Measurements from ENCODE around the gene RNF115. TPM values are rescaled to one million over a fixed set of nuclear protein-coding genes. Genes with fewer than 3 reads are reported as not detected.
"Not testable (repeated sequence)": the region's sequence is repeated elsewhere in the genome, so short reads cannot be mapped to it uniquely, and the experiment has no call there.

RNF115 gene
- total RNA-seq, 1 experiment from 2014 or later = 17.5 TPM

DNA sequence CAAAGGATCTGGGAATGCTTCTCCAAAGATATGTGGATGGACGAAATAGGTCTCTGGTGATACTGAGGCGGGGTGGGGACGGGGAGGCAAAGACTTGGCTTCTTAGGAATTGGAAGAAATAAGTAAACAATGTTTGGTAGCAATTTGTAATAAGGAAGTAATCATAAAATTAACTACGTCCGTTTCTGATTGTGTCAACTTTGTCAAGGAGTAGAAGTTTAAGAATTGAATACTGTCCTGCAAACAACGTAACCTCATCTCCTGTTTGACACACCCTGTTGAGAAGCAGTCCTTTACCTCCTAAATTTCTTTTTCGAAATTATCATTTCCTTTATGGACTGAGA, 576 bp upstream of the RNF115 start:
- H3K4me3 ChIP-seq (ENCODE audit: low read depth, low read length) = peak overlapping the region; percentile 64
- no peaks in the 10 kb centered on the region for H3K36me3 ChIP-seq (ENCODE audit: control insufficient read depth, insufficient read depth, low read length)
- H3K27me3 ChIP-seq (replicated peaks; ENCODE audit: control insufficient read depth, insufficient read depth, low read length) = no peaks in the 10 kb centered on the region
- H3K4me1 Mint-ChIP-seq (ENCODE audit: low read depth, unreplicated experiment) = no peaks in the 10 kb centered on the region
- no peak for DNase-seq
- ChIA-PET CTCF (interaction anchor here (2.5 kb wide), 1 partner anchor 21 kb away, joined by 11 read pairs; the partner anchor contains the start of gene NUDT17), POLR2A (interaction anchor here (0.6 to 1.5 kb wide), 5 partner anchors 10 to 118 kb away, joined by 3 to 7 read pairs (median 4); partner anchors contain the start of genes PDZK1 and PIAS3)
- BruUV-seq (replicated peaks) = TSS peak; percentile 66
- H3K4me3 Mint-ChIP-seq (ENCODE audit: unreplicated experiment) = peak overlapping the region; percentile 98
- H3K9me3 ChIP-seq = no peaks in the 10 kb centered on the region
- TF ChIP-seq, protein P1, sequence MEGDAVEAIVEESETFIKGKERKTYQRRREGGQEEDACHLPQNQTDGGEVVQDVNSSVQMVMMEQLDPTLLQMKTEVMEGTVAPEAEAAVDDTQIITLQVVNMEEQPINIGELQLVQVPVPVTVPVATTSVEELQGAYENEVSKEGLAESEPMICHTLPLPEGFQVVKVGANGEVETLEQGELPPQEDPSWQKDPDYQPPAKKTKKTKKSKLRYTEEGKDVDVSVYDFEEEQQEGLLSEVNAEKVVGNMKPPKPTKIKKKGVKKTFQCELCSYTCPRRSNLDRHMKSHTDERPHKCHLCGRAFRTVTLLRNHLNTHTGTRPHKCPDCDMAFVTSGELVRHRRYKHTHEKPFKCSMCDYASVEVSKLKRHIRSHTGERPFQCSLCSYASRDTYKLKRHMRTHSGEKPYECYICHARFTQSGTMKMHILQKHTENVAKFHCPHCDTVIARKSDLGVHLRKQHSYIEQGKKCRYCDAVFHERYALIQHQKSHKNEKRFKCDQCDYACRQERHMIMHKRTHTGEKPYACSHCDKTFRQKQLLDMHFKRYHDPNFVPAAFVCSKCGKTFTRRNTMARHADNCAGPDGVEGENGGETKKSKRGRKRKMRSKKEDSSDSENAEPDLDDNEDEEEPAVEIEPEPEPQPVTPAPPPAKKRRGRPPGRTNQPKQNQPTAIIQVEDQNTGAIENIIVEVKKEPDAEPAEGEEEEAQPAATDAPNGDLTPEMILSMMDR (IDR thresholded peaks at IDR 0.05; ENCODE audit: insufficient read depth in 1 of 2, low read depth in 1 of 2, low read length in 1 of 2, severe bottlenecking in 1 of 2, unreplicated experiment in 1 of 2) = no peak
- H3K9me3 Mint-ChIP-seq (ENCODE audit: unreplicated experiment) = no peaks in the 10 kb centered on the region
- no peaks in the 10 kb centered on the region for H3K4me1 ChIP-seq
- intact Hi-C loops (cut with micrococcal nuclease; ENCODE audit: unreplicated experiment) = loop anchor here (1.0 to 5.0 kb wide), 2 partner anchors 42 to 84 kb away; no protein-coding TSS in a partner anchor
- H3K36me3 Mint-ChIP-seq (ENCODE audit: insufficient read depth, unreplicated experiment) = peaks cover 39% of the 10 kb centered on the region
- H3K27ac Mint-ChIP-seq (ENCODE audit: unreplicated experiment) = peak overlapping the region; percentile 97
- no peaks in the 10 kb centered on the region for H3K27me3 Mint-ChIP-seq (ENCODE audit: insufficient read depth, unreplicated experiment)

DNA sequence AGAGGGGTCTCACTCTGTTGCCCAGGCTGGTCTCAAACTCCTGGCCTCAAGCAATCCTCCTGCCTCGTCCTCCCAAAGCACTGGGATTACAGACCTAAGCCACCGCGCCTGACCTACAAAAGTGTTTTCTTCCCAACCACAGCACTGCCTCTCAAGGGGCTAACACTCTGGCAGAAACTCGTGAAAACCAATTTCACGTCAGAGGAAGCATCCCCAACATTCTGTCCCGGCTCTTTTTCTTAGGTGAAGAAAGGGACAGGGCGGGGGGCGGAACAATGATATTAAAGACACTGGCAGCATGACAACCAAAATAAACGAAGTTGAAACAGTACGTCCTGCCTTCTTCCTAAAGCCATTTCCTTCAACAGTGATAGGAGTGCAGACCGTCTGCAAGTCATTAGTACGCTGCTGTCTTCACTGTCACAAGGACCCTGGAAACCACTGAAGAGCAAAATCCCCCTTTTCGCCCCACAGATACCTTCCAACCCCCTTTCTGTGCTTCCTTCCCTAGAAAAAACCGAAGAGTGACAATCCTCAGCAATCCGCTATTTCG, 1.0 kb downstream of the RNF115 start:
- H3K9me3 Mint-ChIP-seq (ENCODE audit: unreplicated experiment); H3K27me3 Mint-ChIP-seq (ENCODE audit: insufficient read depth, unreplicated experiment); H3K36me3 ChIP-seq (ENCODE audit: control insufficient read depth, insufficient read depth, low read length); H3K27me3 ChIP-seq (replicated peaks; ENCODE audit: control insufficient read depth, insufficient read depth, low read length); H3K4me1 Mint-ChIP-seq (ENCODE audit: low read depth, unreplicated experiment); CTCF ChIA-PET; POLR2A ChIA-PET; H3K4me1 ChIP-seq; DNase-seq; H3K9me3 ChIP-seq: not testable (repeated sequence)
- BruUV-seq (replicated peaks) = TSS peak; percentile 46
- Mint-ChIP-seq H3K4me3 (ENCODE audit: unreplicated experiment) (peak overlapping the region; percentile 98), H3K36me3 (ENCODE audit: insufficient read depth, unreplicated experiment) (peaks cover 23% of the 10 kb centered on the region), H3K27ac (ENCODE audit: unreplicated experiment) (peak overlapping the region; percentile 97)
- intact Hi-C loops (cut with micrococcal nuclease; ENCODE audit: unreplicated experiment) = loop anchor here (5.0 kb wide), 1 partner anchor 41 kb away; no protein-coding TSS in a partner anchor
- H3K4me3 ChIP-seq (ENCODE audit: low read depth, low read length) = peak overlapping the region; percentile 18; the same call in 1 of the 2 replicates

DNA sequence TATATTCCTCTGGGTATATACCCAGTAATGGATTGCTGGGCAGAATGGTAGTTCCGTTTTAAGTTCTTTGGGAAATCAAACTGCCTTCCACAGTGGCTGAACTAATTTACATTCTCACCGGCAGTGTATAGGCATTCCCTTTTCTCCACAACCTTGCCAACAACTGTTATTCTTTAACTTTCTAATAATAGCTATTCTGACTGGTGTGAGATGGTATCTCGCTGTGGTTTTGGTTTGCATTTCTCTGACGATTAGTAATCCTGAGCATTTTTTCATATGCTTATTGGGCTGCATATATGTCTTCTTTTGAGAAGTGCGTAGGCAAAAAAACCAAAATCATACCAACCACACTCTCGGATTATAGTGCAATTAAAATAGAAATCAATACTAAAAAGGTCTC, 5.8 kb downstream of the RNF115 start:
- DNase-seq; H3K4me1 Mint-ChIP-seq (ENCODE audit: low read depth, unreplicated experiment); H3K9me3 Mint-ChIP-seq (ENCODE audit: unreplicated experiment); H3K4me3 Mint-ChIP-seq (ENCODE audit: unreplicated experiment); H3K27me3 ChIP-seq (replicated peaks; ENCODE audit: control insufficient read depth, insufficient read depth, low read length); H3K4me1 ChIP-seq; H3K27ac Mint-ChIP-seq (ENCODE audit: unreplicated experiment); H3K36me3 Mint-ChIP-seq (ENCODE audit: insufficient read depth, unreplicated experiment); POLR2A ChIA-PET; H3K36me3 ChIP-seq (ENCODE audit: control insufficient read depth, insufficient read depth, low read length); H3K27me3 Mint-ChIP-seq (ENCODE audit: insufficient read depth, unreplicated experiment); H3K9me3 ChIP-seq; CTCF ChIA-PET; intact Hi-C loops (cut with micrococcal nuclease; ENCODE audit: unreplicated experiment); H3K4me3 ChIP-seq (ENCODE audit: low read depth, low read length); BruUV-seq (replicated peaks): not testable (repeated sequence)

DNA sequence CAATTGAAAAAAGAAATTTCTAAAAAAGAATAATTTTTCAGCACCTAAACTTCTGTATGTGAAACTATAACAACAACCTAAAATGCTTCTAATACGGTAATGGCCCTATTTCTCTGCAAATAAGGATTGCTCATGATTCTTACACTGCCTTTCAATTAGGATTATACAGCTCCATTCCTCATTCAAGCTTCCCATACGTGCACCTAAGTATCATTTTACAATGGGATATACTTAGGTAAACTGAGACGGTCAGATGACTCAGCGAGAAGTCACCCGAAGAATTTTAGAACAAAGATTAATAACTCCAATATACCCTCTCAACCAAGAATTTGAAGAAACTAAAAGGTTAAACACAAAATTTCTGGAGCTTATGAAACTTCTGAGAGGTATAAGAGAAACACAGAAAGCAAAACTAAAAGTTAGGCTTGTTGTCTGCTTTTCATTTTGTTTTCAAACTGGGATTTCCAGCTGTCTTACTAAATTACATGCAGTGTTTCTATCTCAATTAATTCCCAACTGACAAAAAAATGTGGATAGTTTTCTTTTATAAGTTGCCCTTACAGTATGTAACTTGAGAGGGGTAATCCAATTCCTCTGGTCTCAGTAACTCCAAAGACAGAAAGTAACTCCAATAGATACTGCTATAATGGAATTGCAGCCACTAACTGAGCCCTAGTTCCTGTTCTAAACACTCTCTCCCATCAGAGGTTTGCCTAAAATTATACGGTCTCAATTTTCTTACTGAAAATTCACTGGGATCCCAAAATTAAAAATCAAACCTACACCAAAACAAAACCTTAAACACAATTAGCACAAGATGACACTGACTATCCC, 10.7 kb downstream of the RNF115 start:
- H3K4me3 ChIP-seq (ENCODE audit: low read depth, low read length); H3K4me3 Mint-ChIP-seq (ENCODE audit: unreplicated experiment); H3K4me1 ChIP-seq; CTCF ChIA-PET; POLR2A ChIA-PET; H3K27me3 Mint-ChIP-seq (ENCODE audit: insufficient read depth, unreplicated experiment); H3K27me3 ChIP-seq (replicated peaks; ENCODE audit: control insufficient read depth, insufficient read depth, low read length); H3K36me3 Mint-ChIP-seq (ENCODE audit: insufficient read depth, unreplicated experiment); H3K36me3 ChIP-seq (ENCODE audit: control insufficient read depth, insufficient read depth, low read length); DNase-seq; BruUV-seq (replicated peaks); H3K9me3 Mint-ChIP-seq (ENCODE audit: unreplicated experiment); H3K9me3 ChIP-seq; intact Hi-C loops (cut with micrococcal nuclease; ENCODE audit: unreplicated experiment); H3K27ac Mint-ChIP-seq (ENCODE audit: unreplicated experiment); H3K4me1 Mint-ChIP-seq (ENCODE audit: low read depth, unreplicated experiment): not testable (repeated sequence)

Data from Caco-2 (cell line).